K562 (cell line): ENCODE measurements around the gene PLEKHA6. TPM values are rescaled to one million over a fixed set of nuclear protein-coding genes. Genes with fewer than 3 reads are reported as not detected.

Source experiments
- ATAC-seq: fragments of 200-7000 bp; cut with Tn5 transposase; 3 replicates; pipeline ENCODE4 v1.9.1; 2020; ENCODE audit warnings: moderate library complexity
- BruUV-seq: library from RNA; stranded (reverse); fragments of 400-500 nt; replicated peaks from 2 replicates; lab custom pipeline; 2021; lab: Mats Ljungman, UMichigan
- CTCF ChIA-PET: fragments of 300-600 bp; formaldehyde crosslinking; extraction: SDS; loops from one replicate; lab custom pipeline; 2021; ENCODE audit warnings: low intra/inter-chr PET ratio; lab: Yijun Ruan, JAX
- POLR2A ChIA-PET: fragments of 300-600, 350-650 bp; sonication (Branson Sonifier 250); formaldehyde crosslinking; extraction: SDS; loops from one replicate; lab custom pipeline; 2021; ENCODE audit warnings: antibody characterized with exemption, inconsistent platforms; lab: Yijun Ruan, JAX
- DNase-seq, 4 experiments: peaks; one replicate each; pipeline versions ENCODE4 v3.0.0 to v3.0.0-alpha.2; 2011 to 2018; ENCODE audit warnings: low spot score in 3 of 4, mixed read lengths in 3 of 4; ENCODE audit errors: extremely low read depth in 1 of 4
- FAIRE-seq: peaks from 2 replicates; lab custom pipeline; 2011; peaks lifted over from hg19 to GRCh38; lab: Jason Lieb, UNC
- H2AFZ ChIP-seq: 2 replicates; pipeline ENCODE4 v1.6.0; 2011; ENCODE audit warnings: low read depth, low read length, control low read depth, inconsistent platforms
- H3K27ac ChIP-seq: fragments of 200-600 bp; 3 replicates; pipeline ENCODE4 v1.8.0; 2011; ENCODE audit warnings: low read depth, mild to moderate bottlenecking, control low read depth, inconsistent platforms, low read length, moderate library complexity, mixed read lengths; ENCODE audit errors: extremely low read depth
- H3K27me3 ChIP-seq, 2 experiments: fragments of 300-600 bp in 1 of 2; 2 replicates in 1 of 2; 3 replicates in 1 of 2; pipeline versions ENCODE4 v1.6.0 to v1.8.0; 2011; ENCODE audit warnings: inconsistent platforms in 2 of 2, low read length in 2 of 2, mild to moderate bottlenecking in 1 of 2, mixed read lengths in 1 of 2, moderate library complexity in 1 of 2; ENCODE audit not compliant: control insufficient read depth in 2 of 2, insufficient read depth in 2 of 2
- H3K36me3 ChIP-seq: fragments of 300-600 bp; 3 replicates; pipeline ENCODE4 v1.8.0; 2011; ENCODE audit warnings: mild to moderate bottlenecking, low read length, inconsistent platforms; ENCODE audit not compliant: control insufficient read depth, insufficient read depth
- H3K4me1 ChIP-seq, 2 experiments: fragments of 200-600 bp in 1 of 2; replicated peaks in 1 of 2; 2 replicates in 1 of 2; 3 replicates in 1 of 2; pipeline versions ENCODE4 v1.5.1 to v1.8.0; 2011; ENCODE audit warnings: inconsistent platforms in 2 of 2, low read length in 2 of 2, mild to moderate bottlenecking in 1 of 2, mixed read lengths in 1 of 2, moderate library complexity in 1 of 2; ENCODE audit not compliant: control insufficient read depth in 2 of 2, insufficient read depth in 2 of 2
- H3K4me2 ChIP-seq: 2 replicates; pipeline ENCODE4 v1.6.1; 2011; ENCODE audit warnings: low read length, control low read depth, inconsistent platforms, mixed read lengths; ENCODE audit not compliant: insufficient read depth
- H3K4me3 ChIP-seq: fragments of 200-600 bp; sonication (generic), shearing (Covaris generic); 2 replicates; pipeline ENCODE4 v1.5.1; 2016; ENCODE audit warnings: control low read depth, inconsistent platforms
- H3K79me2 ChIP-seq: fragments of 200-600 bp; 3 replicates; pipeline ENCODE4 v1.8.0; 2011; ENCODE audit warnings: low read length, inconsistent platforms; ENCODE audit not compliant: control insufficient read depth, insufficient read depth
- H3K9ac ChIP-seq, 2 experiments: 2 replicates each; pipeline versions ENCODE4 v1.6.0 to v1.6.1; 2011; ENCODE audit warnings: low read depth in 2 of 2, low read length in 2 of 2, control low read depth in 1 of 2, inconsistent platforms in 1 of 2, mild to moderate bottlenecking in 1 of 2, mixed read lengths in 1 of 2; ENCODE audit not compliant: insufficient read depth in 1 of 2
- H3K9me1 ChIP-seq: one replicate; pipeline ENCODE4 v1.6.0; 2011; ENCODE audit warnings: inconsistent platforms, mild to moderate bottlenecking, low read length, moderate library complexity; ENCODE audit not compliant: control insufficient read depth, insufficient read depth
- H3K9me3 ChIP-seq: replicated peaks from 2 replicates; pipeline ENCODE4 v1.5.1; 2011; ENCODE audit warnings: low read depth, low read length, inconsistent platforms; ENCODE audit not compliant: control insufficient read depth, insufficient read depth
- H4K20me1 ChIP-seq: replicated peaks from 2 replicates; pipeline ENCODE4 v1.6.1; 2011; ENCODE audit warnings: low read length, inconsistent platforms, mixed read lengths; ENCODE audit not compliant: control insufficient read depth, insufficient read depth
- CBX8 ChIP-seq: fragments of 200-600 bp; sonication (generic); IDR thresholded peaks from 2 replicates; pipeline ENCODE4 v1.6.1; 2012; ENCODE audit warnings: borderline replicate concordance, mixed run types, low read depth, mild to moderate bottlenecking, moderate library complexity, mixed read lengths, low read length, control low read depth, inconsistent platforms; ENCODE audit not compliant: poor library complexity, severe bottlenecking; ENCODE audit errors: extremely low read depth
- CTBP1 ChIP-seq: fragments of 450-650 bp; IDR thresholded peaks from 2 replicates; pipeline ENCODE4 v1.6.1; 2016; ENCODE audit warnings: borderline replicate concordance
- EP400 ChIP-seq: fragments of 450-650 bp; IDR thresholded peaks from 2 replicates; pipeline ENCODE4 v1.6.1; 2017; ENCODE audit warnings: antibody characterized with exemption, mild to moderate bottlenecking, moderate library complexity
- JUN ChIP-seq, 2 experiments: sonication (generic) in 1 of 2; formaldehyde crosslinking in 1 of 2; IDR thresholded peaks; 2 replicates each; pipeline versions ENCODE4 v1.6.1 to v1.8.0; 2012 to 2022; ENCODE audit warnings: borderline replicate concordance in 2 of 2, mild to moderate bottlenecking in 2 of 2, improper control_type of control experiment in 1 of 2, low read depth in 1 of 2, low read length in 1 of 2, missing genetic modification reagents in 1 of 2
- L3MBTL2 ChIP-seq: fragments of 450-650 bp; IDR thresholded peaks from 2 replicates; pipeline ENCODE4 v1.6.1; 2016; ENCODE audit warnings: mild to moderate bottlenecking, moderate library complexity
- NELFE ChIP-seq: IDR thresholded peaks from 2 replicates; pipeline ENCODE4 v1.6.1; 2011; ENCODE audit warnings: mild to moderate bottlenecking; ENCODE audit not compliant: insufficient read depth, insufficient read length
- TCF15 ChIP-seq: fragments of 250-450 bp; sonication (Bioruptor Pico); IDR thresholded peaks from 2 replicates; pipeline ENCODE4 v1.8.0; 2022; ENCODE audit warnings: moderate library complexity, mild to moderate bottlenecking, inconsistent platforms
- ZKSCAN8 ChIP-seq: fragments of 200-800 bp; sonication (Bioruptor generic); IDR thresholded peaks from 2 replicates; pipeline ENCODE4 v1.6.1; 2016; ENCODE audit warnings: missing genetic modification characterization, missing compliant biosample characterization
- ZNF644 ChIP-seq: fragments of 200-800 bp; sonication (Bioruptor generic); IDR thresholded peaks from 2 replicates; pipeline ENCODE4 v1.6.1; 2016; ENCODE audit warnings: low read depth, missing genetic modification characterization, missing compliant biosample characterization
- WGBS: fragments of 100-300 bp; shearing (Covaris generic); methylation state at CpG from one replicate; pipeline ENCODE4 v1.1.6; 2016; ENCODE audit warnings: low coverage, mixed read lengths; ENCODE audit not compliant: insufficient coverage; ENCODE audit errors: missing lambda C conversion rate; 5-methylcytosine and 5-hydroxymethylcytosine counted together
- in situ Hi-C: fragments of 300-500 bp; cut with MboI; formaldehyde crosslinking; loops from 4 replicates; pipeline ENCODE4 v1.15.0; 2018; ENCODE audit warnings: inconsistent platforms, mixed read lengths
- intact Hi-C: fragments of 100-400 bp; cut with micrococcal nuclease; formaldehyde crosslinking; loops from 2 replicates; pipeline ENCODE4 v1.14.2; 2022
- polyA plus RNA-seq, 8 experiments: library from polyadenylated mRNA; depleted of rRNA in 4 of 8; stranded (reverse) in 5 of 8; unstranded in 3 of 8; fragments of >200 nt; fragmentation: Nextera tagmentation in 2 of 8; fragmentation: Illumina TruSeq in 1 of 8; extraction: Ambion mirVana in 2 of 8; extraction: Trizol in 1 of 8; gene quantifications; 2 replicates each; pipeline versions ENCODE4 v1.2.1 to v1.2.3, GENCODE V29; 2011 to 2014; ENCODE audit warnings: inconsistent platforms in 1 of 8, missing spikeins in 1 of 8
- total RNA-seq, 7 experiments: library from RNA; depleted of rRNA in 6 of 7; stranded (reverse); fragments of >200 nt in 6 of 7; fragmentation: Illumina TruSeq in 2 of 7; extraction: Trizol in 2 of 7; gene quantifications; 2 replicates each; pipeline versions ENCODE4 v1.2.1 to v1.2.3, GENCODE V29; 2011 to 2021; ENCODE audit warnings: low replicate concordance in 1 of 7
- TF ChIP-seq, protein P1 (sequence below): fragments of 450-650 bp; formaldehyde crosslinking; IDR thresholded peaks from 2 replicates; pipeline ENCODE4 v1.4.0; 2020; ENCODE audit warnings: mild to moderate bottlenecking, moderate library complexity

The PLEKHA6 gene
- total and polyA plus RNA-seq, 9 of the 15 experiments (the other 6 are each of a cell fraction or from before 2014, with no cell fraction given) = under 0.01 to 0.33 (median 0.01) TPM; not detected in 4

GRCh38 chr1:204338997-204339396 is 20.7 kb downstream of the PLEKHA6 start:
- WGBS = 11% methylated on average over 12 of the region's 12 CpGs
- no peak overlapping the region for H2AFZ ChIP-seq
- DNase-seq (no peak), ATAC-seq (no peak), FAIRE-seq (no peak)
- H3K36me3 ChIP-seq = no peaks in the 10 kb centered on the region
- no peak overlapping the region for H3K4me3 ChIP-seq
- TF ChIP-seq CBX8 (no peak), EP400 (no peak), L3MBTL2 (no peak), NELFE (no peak), ZKSCAN8 (no peak), CTBP1 (no peak), ZNF644 (tag) (no peak), JUN (IDR thresholded peaks at IDR 0.05; ENCODE audit: borderline replicate concordance, low read depth, low read length) (no peak), JUN (CRISPR knock-in tag; IDR thresholded peaks at IDR 0.05; ENCODE audit: borderline replicate concordance) (no peak), TCF15 (no peak)
- TF ChIP-seq, protein P1, sequence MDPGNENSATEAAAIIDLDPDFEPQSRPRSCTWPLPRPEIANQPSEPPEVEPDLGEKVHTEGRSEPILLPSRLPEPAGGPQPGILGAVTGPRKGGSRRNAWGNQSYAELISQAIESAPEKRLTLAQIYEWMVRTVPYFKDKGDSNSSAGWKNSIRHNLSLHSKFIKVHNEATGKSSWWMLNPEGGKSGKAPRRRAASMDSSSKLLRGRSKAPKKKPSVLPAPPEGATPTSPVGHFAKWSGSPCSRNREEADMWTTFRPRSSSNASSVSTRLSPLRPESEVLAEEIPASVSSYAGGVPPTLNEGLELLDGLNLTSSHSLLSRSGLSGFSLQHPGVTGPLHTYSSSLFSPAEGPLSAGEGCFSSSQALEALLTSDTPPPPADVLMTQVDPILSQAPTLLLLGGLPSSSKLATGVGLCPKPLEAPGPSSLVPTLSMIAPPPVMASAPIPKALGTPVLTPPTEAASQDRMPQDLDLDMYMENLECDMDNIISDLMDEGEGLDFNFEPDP (CRISPR knock-in tag) = no peak
- no peaks in the 10 kb centered on the region for H3K9me3 ChIP-seq
- in situ Hi-C loops (no loop called here), intact Hi-C loops (no loop called here)
- H3K9me1 ChIP-seq = no peaks in the 10 kb centered on the region
- POLR2A ChIA-PET = no interaction called here
- no peak overlapping the region for H3K27ac ChIP-seq
- no peak overlapping the region for H3K9ac ChIP-seq
- H3K4me2 ChIP-seq = no peak overlapping the region
- CTCF ChIA-PET = no interaction called here
- 0 out of 2 replicates have a peak, but pooled peaks cover 3% of the 10 kb centered on the region for H4K20me1 ChIP-seq
- H3K27me3 ChIP-seq = peaks cover 62 to 73% of the 10 kb centered on the region in 2 experiments
- no peaks in the 10 kb centered on the region for H3K4me1 ChIP-seq
- H3K79me2 ChIP-seq = no peaks in the 10 kb centered on the region
- BruUV-seq = no TSS peak
